Liver (tissue), 9 donors: Measurements from ENCODE around the gene GCNT4. TPM values are rescaled to one million over a fixed set of nuclear protein-coding genes. Genes with fewer than 3 reads are reported as not detected.

ENCODE experiments used
- DNase-seq: peaks from one replicate; pipeline ENCODE4 v3.0.0-alpha.2; 2017; ENCODE audit warnings: low spot score
- H3K27ac ChIP-seq, 2 donors: one replicate each; pipeline ENCODE4 v1.7.0; 2013; ENCODE audit warnings: inconsistent platforms in 2 of 2, low read length in 2 of 2, control low read depth in 1 of 2, low read depth in 1 of 2, mild to moderate bottlenecking in 1 of 2
- H3K27me3 ChIP-seq, 4 donors: one replicate each; pipeline versions ENCODE4 v1.6.1 to v1.7.0; 2013; ENCODE audit warnings: low read length in 3 of 4, inconsistent platforms in 1 of 4, mild to moderate bottlenecking in 1 of 4, moderate library complexity in 1 of 4; ENCODE audit not compliant: control insufficient read depth in 4 of 4, insufficient read depth in 4 of 4
- H3K36me3 ChIP-seq, 4 donors: one replicate each; pipeline versions ENCODE4 v1.6.1 to v1.7.0; 2013; ENCODE audit warnings: low read length in 3 of 4, mild to moderate bottlenecking in 3 of 4, low read depth in 1 of 4, moderate library complexity in 1 of 4; ENCODE audit not compliant: control insufficient read depth in 4 of 4, insufficient read depth in 3 of 4
- H3K4me1 ChIP-seq, 4 donors: one replicate each; pipeline versions ENCODE4 v1.6.1 to v1.7.0; 2013; ENCODE audit warnings: low read length in 3 of 4, mild to moderate bottlenecking in 3 of 4, moderate library complexity in 1 of 4; ENCODE audit not compliant: control insufficient read depth in 4 of 4, insufficient read depth in 4 of 4
- H3K4me3 ChIP-seq, 3 donors: one replicate each; pipeline versions ENCODE4 v1.6.1 to v1.7.0; 2013; ENCODE audit warnings: low read length in 3 of 3, control low read depth in 1 of 3, low read depth in 1 of 3, mild to moderate bottlenecking in 1 of 3
- H3K9ac ChIP-seq, 2 donors: one replicate each; pipeline ENCODE4 v1.7.0; 2013; ENCODE audit warnings: low read length in 2 of 2, mild to moderate bottlenecking in 2 of 2, moderate library complexity in 2 of 2, control low read depth in 1 of 2, low read depth in 1 of 2
- H3K9me3 ChIP-seq, 4 donors: one replicate each; pipeline versions ENCODE4 v1.6.1 to v1.7.0; 2013; ENCODE audit warnings: low read length in 3 of 4; ENCODE audit not compliant: control insufficient read depth in 4 of 4
- ATF3 ChIP-seq: IDR thresholded peaks from 2 replicates; pipeline ENCODE4 v1.6.1; 2016; ENCODE audit warnings: antibody characterized with exemption
- FOXA1 ChIP-seq: IDR thresholded peaks from 2 replicates; pipeline ENCODE4 v1.6.1; 2016; ENCODE audit warnings: antibody characterized with exemption
- FOXA2 ChIP-seq: IDR thresholded peaks from 2 replicates; pipeline ENCODE4 v1.6.1; 2016; ENCODE audit warnings: antibody characterized with exemption
- GABPA ChIP-seq, 2 donors: IDR thresholded peaks in 1 of 2; conservative IDR thresholded peaks in 1 of 2; 2 replicates each; pipeline ENCODE4 v1.6.1; 2016; ENCODE audit warnings: antibody characterized with exemption in 2 of 2, mild to moderate bottlenecking in 1 of 2, moderate library complexity in 1 of 2
- HNF4G ChIP-seq: IDR thresholded peaks from 2 replicates; pipeline ENCODE4 v1.6.1; 2016; ENCODE audit warnings: antibody characterized with exemption
- JUND ChIP-seq, 2 donors: IDR thresholded peaks; 2 replicates each; pipeline ENCODE4 v1.6.1; 2016; ENCODE audit warnings: antibody characterized with exemption in 2 of 2
- NR2F2 ChIP-seq: IDR thresholded peaks from 2 replicates; pipeline ENCODE4 v1.6.1; 2016; ENCODE audit warnings: antibody characterized with exemption
- RAD21 ChIP-seq, 2 donors: IDR thresholded peaks; 2 replicates each; pipeline ENCODE4 v1.6.1; 2016; ENCODE audit warnings: antibody characterized with exemption in 2 of 2, mild to moderate bottlenecking in 2 of 2
- RXRA ChIP-seq, 2 donors: IDR thresholded peaks; 2 replicates each; pipeline ENCODE4 v1.6.1; 2017 to 2018; ENCODE audit warnings: antibody characterized with exemption in 2 of 2, mild to moderate bottlenecking in 1 of 2
- SP1 ChIP-seq: IDR thresholded peaks from 2 replicates; pipeline ENCODE4 v1.6.1; 2018; ENCODE audit warnings: antibody characterized with exemption, mild to moderate bottlenecking
- TAF1 ChIP-seq: conservative IDR thresholded peaks from 2 replicates; pipeline ENCODE4 v1.6.1; 2016; ENCODE audit warnings: antibody characterized with exemption, mild to moderate bottlenecking
- YY1 ChIP-seq: IDR thresholded peaks from 2 replicates; pipeline ENCODE4 v1.6.1; 2016; ENCODE audit warnings: antibody characterized with exemption, mild to moderate bottlenecking
- WGBS: extraction: QIAGEN DNeasy Blood & Tissue Kit; methylation state at CpG from one replicate; pipeline ENCODE4 v1.1.7; 2013; 5-methylcytosine and 5-hydroxymethylcytosine counted together
- polyA plus RNA-seq, 2 donors: library from polyadenylated mRNA; stranded (reverse) in 1 of 2; unstranded in 1 of 2; fragments of 200-250 nt in 1 of 2; fragments of >200 nt in 1 of 2; fragmentation: Nextera tagmentation in 1 of 2; extraction: Ambion mirVana in 1 of 2; gene quantifications; one replicate each; pipeline versions ENCODE4 v1.2.1 to v1.2.3, GENCODE V29; 2013 to 2015
- total RNA-seq, 2 donors: library from RNA; depleted of rRNA; stranded (reverse); fragments of >200 nt; gene quantifications; one replicate each; pipeline ENCODE4 v1.2.3, GENCODE V29; 2014
- TF ChIP-seq, protein P1 (sequence below): IDR thresholded peaks from 2 replicates; pipeline ENCODE4 v1.6.1; 2016; ENCODE audit warnings: antibody characterized with exemption
- TF ChIP-seq, protein P2 (sequence below): fragments of 150-350 bp; IDR thresholded peaks from 2 replicates; pipeline ENCODE4 v1.5.1; 2017; ENCODE audit warnings: improper control_type of control experiment, low read depth, low read length; ENCODE audit not compliant: missing input control
- TF ChIP-seq, protein P3 (sequence below): IDR thresholded peaks from 2 replicates; pipeline ENCODE4 v1.6.1; 2016; ENCODE audit warnings: antibody characterized with exemption, mild to moderate bottlenecking
- donor health status: healthy.
- donor health status: healthy.
- donor health status: healthy.
- donor health status: healthy.
- donor health status: healthy.

The GCNT4 gene
- total and polyA plus RNA-seq, 4 donors: 0.25 to 1.3 (median 0.39) TPM

DNA sequence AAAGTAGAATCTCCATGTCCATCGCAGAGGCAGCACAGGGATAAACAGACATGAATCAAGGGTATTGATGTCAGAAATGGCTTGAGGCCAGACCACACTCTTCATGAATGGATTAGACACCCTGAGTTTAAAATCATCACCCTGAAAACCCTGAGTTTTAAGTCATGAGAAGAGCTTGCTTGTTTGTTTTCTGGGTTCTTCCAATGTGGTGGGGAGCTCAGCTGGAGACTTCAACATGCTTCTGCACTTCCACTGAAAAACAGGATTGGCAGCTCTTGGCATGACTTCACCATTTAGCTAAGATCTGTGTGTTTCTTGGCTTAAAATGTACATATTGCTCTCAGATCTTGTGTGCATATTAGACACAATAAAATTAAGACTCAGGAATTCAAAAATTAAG is 9.8 kb downstream of the GCNT4 start (continued):
- TF ChIP-seq, protein P1, sequence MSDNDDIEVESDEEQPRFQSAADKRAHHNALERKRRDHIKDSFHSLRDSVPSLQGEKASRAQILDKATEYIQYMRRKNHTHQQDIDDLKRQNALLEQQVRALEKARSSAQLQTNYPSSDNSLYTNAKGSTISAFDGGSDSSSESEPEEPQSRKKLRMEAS: no peak
- TF ChIP-seq NR2F2 (no peak), RXRA (IDR thresholded peaks at IDR 0.05) (no peak), ATF3 (no peak), FOXA1 (no peak), JUND (IDR thresholded peaks at IDR 0.05) (no peak)

- Histone ChIP-seq H3K27me3 (no peaks in the 10 kb centered on the region), H3K9me3 (no peaks in the 10 kb centered on the region), H3K4me3 (no peak overlapping the region), H3K9ac (no peak overlapping the region), H3K4me1 (peaks cover 0 to 10% (median 2%) of the 10 kb centered on the region in 4 donors), H3K36me3 (no peaks in the 10 kb centered on the region), H3K27ac (no peak overlapping the region)
- no peak for DNase-seq
- WGBS: 78% methylated on average over 4 of the region's 4 CpGs
- TF ChIP-seq, protein P1: no peak
- TF ChIP-seq JUND (IDR thresholded peaks at IDR 0.05) (no peak), HNF4G (no peak)
Observed at GRCh38 chr5:75040973-75041372, 11.4 kb downstream of the GCNT4 start.

GRCh38 chr5:75037106-75037505 is 15.3 kb downstream of the GCNT4 start:
- Histone ChIP-seq H3K27me3 (no peaks in the 10 kb centered on the region), H3K4me1 (no peaks in the 10 kb centered on the region), H3K9ac (no peak overlapping the region), H3K36me3 (no peaks in the 10 kb centered on the region), H3K9me3 (no peaks in the 10 kb centered on the region), H3K27ac (no peak overlapping the region), H3K4me3 (no peak overlapping the region)
- no peak for DNase-seq
- 74% methylated on average over 4 of the region's 4 CpGs for WGBS
- TF ChIP-seq HNF4G (no peak), FOXA1 (no peak), RAD21 (IDR thresholded peaks at IDR 0.05) (no peak), RXRA (IDR thresholded peaks at IDR 0.05) (no peak), ATF3 (no peak), TAF1 (no peak), YY1 (no peak), NR2F2 (no peak), GABPA (IDR thresholded peaks at IDR 0.05 in 1 of 2, conservative IDR thresholded peaks at IDR 0.05 in 1 of 2) (no peak), SP1 (no peak), JUND (IDR thresholded peaks at IDR 0.05) (no peak), FOXA2 (no peak)
- TF ChIP-seq, protein P2, sequence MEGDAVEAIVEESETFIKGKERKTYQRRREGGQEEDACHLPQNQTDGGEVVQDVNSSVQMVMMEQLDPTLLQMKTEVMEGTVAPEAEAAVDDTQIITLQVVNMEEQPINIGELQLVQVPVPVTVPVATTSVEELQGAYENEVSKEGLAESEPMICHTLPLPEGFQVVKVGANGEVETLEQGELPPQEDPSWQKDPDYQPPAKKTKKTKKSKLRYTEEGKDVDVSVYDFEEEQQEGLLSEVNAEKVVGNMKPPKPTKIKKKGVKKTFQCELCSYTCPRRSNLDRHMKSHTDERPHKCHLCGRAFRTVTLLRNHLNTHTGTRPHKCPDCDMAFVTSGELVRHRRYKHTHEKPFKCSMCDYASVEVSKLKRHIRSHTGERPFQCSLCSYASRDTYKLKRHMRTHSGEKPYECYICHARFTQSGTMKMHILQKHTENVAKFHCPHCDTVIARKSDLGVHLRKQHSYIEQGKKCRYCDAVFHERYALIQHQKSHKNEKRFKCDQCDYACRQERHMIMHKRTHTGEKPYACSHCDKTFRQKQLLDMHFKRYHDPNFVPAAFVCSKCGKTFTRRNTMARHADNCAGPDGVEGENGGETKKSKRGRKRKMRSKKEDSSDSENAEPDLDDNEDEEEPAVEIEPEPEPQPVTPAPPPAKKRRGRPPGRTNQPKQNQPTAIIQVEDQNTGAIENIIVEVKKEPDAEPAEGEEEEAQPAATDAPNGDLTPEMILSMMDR: no peak
- TF ChIP-seq, protein P3, sequence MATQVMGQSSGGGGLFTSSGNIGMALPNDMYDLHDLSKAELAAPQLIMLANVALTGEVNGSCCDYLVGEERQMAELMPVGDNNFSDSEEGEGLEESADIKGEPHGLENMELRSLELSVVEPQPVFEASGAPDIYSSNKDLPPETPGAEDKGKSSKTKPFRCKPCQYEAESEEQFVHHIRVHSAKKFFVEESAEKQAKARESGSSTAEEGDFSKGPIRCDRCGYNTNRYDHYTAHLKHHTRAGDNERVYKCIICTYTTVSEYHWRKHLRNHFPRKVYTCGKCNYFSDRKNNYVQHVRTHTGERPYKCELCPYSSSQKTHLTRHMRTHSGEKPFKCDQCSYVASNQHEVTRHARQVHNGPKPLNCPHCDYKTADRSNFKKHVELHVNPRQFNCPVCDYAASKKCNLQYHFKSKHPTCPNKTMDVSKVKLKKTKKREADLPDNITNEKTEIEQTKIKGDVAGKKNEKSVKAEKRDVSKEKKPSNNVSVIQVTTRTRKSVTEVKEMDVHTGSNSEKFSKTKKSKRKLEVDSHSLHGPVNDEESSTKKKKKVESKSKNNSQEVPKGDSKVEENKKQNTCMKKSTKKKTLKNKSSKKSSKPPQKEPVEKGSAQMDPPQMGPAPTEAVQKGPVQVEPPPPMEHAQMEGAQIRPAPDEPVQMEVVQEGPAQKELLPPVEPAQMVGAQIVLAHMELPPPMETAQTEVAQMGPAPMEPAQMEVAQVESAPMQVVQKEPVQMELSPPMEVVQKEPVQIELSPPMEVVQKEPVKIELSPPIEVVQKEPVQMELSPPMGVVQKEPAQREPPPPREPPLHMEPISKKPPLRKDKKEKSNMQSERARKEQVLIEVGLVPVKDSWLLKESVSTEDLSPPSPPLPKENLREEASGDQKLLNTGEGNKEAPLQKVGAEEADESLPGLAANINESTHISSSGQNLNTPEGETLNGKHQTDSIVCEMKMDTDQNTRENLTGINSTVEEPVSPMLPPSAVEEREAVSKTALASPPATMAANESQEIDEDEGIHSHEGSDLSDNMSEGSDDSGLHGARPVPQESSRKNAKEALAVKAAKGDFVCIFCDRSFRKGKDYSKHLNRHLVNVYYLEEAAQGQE: no peak
